ENCODE measurements around the gene PRKAA1. TPM values are rescaled to one million over a fixed set of nuclear protein-coding genes. Genes with fewer than 3 reads are reported as not detected.

The PRKAA1 gene
- total RNA-seq, 1 donor from 2014 or later: 50.2 TPM

GRCh38 chr5:40781843-40782409 lies 16.2 kb downstream of the PRKAA1 start:
- DNase-seq (ENCODE audit: low read depth): peak; percentile 89

GRCh38 chr5:40780858-40781257 lies 17.3 kb downstream of the PRKAA1 start:
- DNase-seq (ENCODE audit: low read depth): no peak

GRCh38 chr5:40780199-40780598 lies 18.0 kb downstream of the PRKAA1 start:
- no peak for DNase-seq (ENCODE audit: low read depth)

- DNase-seq (ENCODE audit: low read depth): no peak
Observed at GRCh38 chr5:40779561-40779960, 18.6 kb downstream of the PRKAA1 start.

- no peak for DNase-seq (ENCODE audit: low read depth)
Observed at GRCh38 chr5:40778133-40778532, 20.0 kb downstream of the PRKAA1 start.

GRCh38 chr5:40776658-40776977 lies 21.6 kb downstream of the PRKAA1 start:
- no peak for DNase-seq (ENCODE audit: low read depth)

GRCh38 chr5:40775846-40776657 lies 22.1 kb downstream of the PRKAA1 start:
- no peak for DNase-seq (ENCODE audit: low read depth)

- DNase-seq (ENCODE audit: low read depth): no peak
Observed at GRCh38 chr5:40775085-40775845, 22.9 kb downstream of the PRKAA1 start.

- no peak for DNase-seq (ENCODE audit: low read depth)
Observed at GRCh38 chr5:40774623-40775022, 23.6 kb downstream of the PRKAA1 start.

GRCh38 chr5:40770764-40771163 lies 27.4 kb downstream of the PRKAA1 start:
- DNase-seq (ENCODE audit: low read depth): no peak

GRCh38 chr5:40762705-40763104 lies 35.5 kb downstream of the PRKAA1 start:
- no peak for DNase-seq (ENCODE audit: low read depth)

GRCh38 chr5:40757400-40757799 lies 40.8 kb downstream of the PRKAA1 start:
- no peak for DNase-seq (ENCODE audit: low read depth)

GRCh38 chr5:40755407-40756365 lies 42.5 kb downstream of the PRKAA1 start, which contains the start of gene TTC33:
Gene TTC33, minus strand, starts transcription at chr5:40755961. Its CDS starts 8,943 bp downstream, at chr5:40747018.
- DNase-seq (ENCODE audit: low read depth): peak; percentile 95

- DNase-seq (ENCODE audit: low read depth): peak; percentile 83
Observed at GRCh38 chr5:40755093-40755406, 43.1 kb downstream of the PRKAA1 start.

- no peak for DNase-seq (ENCODE audit: low read depth)
Observed at GRCh38 chr5:40754381-40755092, 43.6 kb downstream of the PRKAA1 start.

GRCh38 chr5:40746703-40747102 lies 51.5 kb downstream of the PRKAA1 start:
- DNase-seq (ENCODE audit: low read depth): peak; percentile 25

- DNase-seq (ENCODE audit: low read depth): no peak
Observed at GRCh38 chr5:40743771-40744170, 54.4 kb downstream of the PRKAA1 start.

- DNase-seq (ENCODE audit: low read depth): peak; percentile 28
Observed at GRCh38 chr5:40738502-40738901, 59.7 kb downstream of the PRKAA1 start.

GRCh38 chr5:40736103-40736875 lies 61.9 kb downstream of the PRKAA1 start:
- DNase-seq (ENCODE audit: low read depth): peak; percentile 78

- DNase-seq (ENCODE audit: low read depth): no peak
Observed at GRCh38 chr5:40735609-40736008, 62.6 kb downstream of the PRKAA1 start.
